ENCODE measurements around the gene OMA1.

- TF ChIP-seq BHLHE40 (IDR thresholded peaks at IDR 0.05; ENCODE audit: low read depth, low read length) (no peak), CEBPB (IDR thresholded peaks at IDR 0.05) (no peak), POLR2A (IDR thresholded peaks at IDR 0.05; ENCODE audit: low read length) (no peak), CTCF (IDR thresholded peaks at IDR 0.05) (no peak), CBX8 (IDR thresholded peaks at IDR 0.05) (no peak), EP300 (IDR thresholded peaks at IDR 0.05) (no peak), ZNF302 (CRISPR knock-in tag; IDR thresholded peaks at IDR 0.05) (no peak), PBX3 (IDR thresholded peaks at IDR 0.05) (no peak), MAX (IDR thresholded peaks at IDR 0.05) (no peak), NFE2L2 (conservative IDR thresholded peaks at IDR 0.05; ENCODE audit: low read length) (no peak), CHD2 (IDR thresholded peaks at IDR 0.05; ENCODE audit: low read length, partially characterized antibody) (no peak), MAZ (IDR thresholded peaks at IDR 0.05; ENCODE audit: borderline replicate concordance, low read depth, low read length) (no peak), SMC3 (IDR thresholded peaks at IDR 0.05) (no peak), USF2 (IDR thresholded peaks at IDR 0.05) (no peak)
Observed at GRCh38 chr1:58500043-58500442, 46.5 kb downstream of the OMA1 start.

Measured in A549 (cell line).